GM18873 (cell line): ENCODE results near the gene ABLIM2.

Source experiments
- ATAC-seq: cut with Tn5 transposase; IDR thresholded peaks from one replicate; pipeline ENCODE4 v1.9.1; 2021; ENCODE audit warnings: mild to moderate bottlenecking, moderate library complexity, moderate number of reproducible peaks; ENCODE audit not compliant: unreplicated experiment, low FRiP score

ABLIM2 gene

GRCh38 chr4:8158710-8159536, at the start of gene ABLIM2:
Gene ABLIM2 (minus strand): TSS chr4:8158813. CDS start chr4:8158689, 124 bp downstream.
- ATAC-seq: peak; percentile 91

- no peak for ATAC-seq
Measured at GRCh38 chr4:8207314-8207713, 48.7 kb upstream of the ABLIM2 start.

- no peak for ATAC-seq
Measured at GRCh38 chr4:8205749-8206611, 47.4 kb upstream of the ABLIM2 start.

GRCh38 chr4:8205241-8205707, 46.7 kb upstream of the ABLIM2 start:
- ATAC-seq: no peak

- ATAC-seq: no peak
Measured at GRCh38 chr4:8204576-8205227, 46.1 kb upstream of the ABLIM2 start.

- ATAC-seq: no peak
Measured at GRCh38 chr4:8203817-8204216, 45.2 kb upstream of the ABLIM2 start.

GRCh38 chr4:8203052-8203401, 44.4 kb upstream of the ABLIM2 start:
- ATAC-seq: no peak

GRCh38 chr4:8202108-8203051, 43.8 kb upstream of the ABLIM2 start:
- ATAC-seq: no peak

GRCh38 chr4:8201321-8201781, 42.7 kb upstream of the ABLIM2 start:
- ATAC-seq: no peak

GRCh38 chr4:8200302-8200975, 41.8 kb upstream of the ABLIM2 start:
- ATAC-seq: no peak

GRCh38 chr4:8199594-8200301, 41.1 kb upstream of the ABLIM2 start:
- no peak for ATAC-seq

- ATAC-seq: peak; percentile 86
Measured at GRCh38 chr4:8198906-8199593, 40.4 kb upstream of the ABLIM2 start, which contains the start of gene SH3TC1. Gene SH3TC1 (plus strand): TSS chr4:8199290. CDS start chr4:8205195, 5,905 bp downstream.

GRCh38 chr4:8198206-8198905, 39.7 kb upstream of the ABLIM2 start:
- ATAC-seq: no peak

GRCh38 chr4:8197521-8197920, 38.9 kb upstream of the ABLIM2 start:
- no peak for ATAC-seq

- no peak for ATAC-seq
Measured at GRCh38 chr4:8195841-8196458, 37.3 kb upstream of the ABLIM2 start.

GRCh38 chr4:8195431-8195830, 36.8 kb upstream of the ABLIM2 start:
- ATAC-seq: no peak
